ENCODE data around the gene ATP5F1D. TPM values are rescaled to one million over a fixed set of nuclear protein-coding genes. Genes with fewer than 3 reads are reported as not detected.

The ATP5F1D gene
- total and polyA plus RNA-seq, 2 donors (not counting 1 experiment from before 2014, with no cell fraction given) = 150 to 166 TPM

DNA sequence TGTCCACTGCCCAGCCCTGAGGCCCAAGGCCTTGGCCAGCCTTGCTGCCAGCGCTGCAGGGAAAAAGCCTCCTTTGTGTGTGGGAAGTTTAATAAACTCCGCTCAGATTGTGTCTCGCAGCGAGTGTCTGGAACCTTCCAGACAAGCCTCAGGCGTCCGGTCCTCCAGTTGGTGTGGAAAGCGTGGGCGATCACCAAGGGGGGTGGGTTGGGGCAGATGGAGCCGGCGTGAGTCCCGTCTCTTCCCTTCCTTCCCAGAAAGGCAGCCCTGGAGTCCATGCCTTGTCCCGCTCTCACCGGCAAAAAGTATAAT lies 31.4 kb upstream of the ATP5F1D start:
- Histone ChIP-seq H3K4me3 (ENCODE audit: control extremely low read depth in 1 of 5, extremely low read depth in 1 of 5, insufficient read depth in 1 of 5, low read depth in 2 of 5, low read length in 4 of 5) (no peak overlapping the region), H3K36me3 (replicated peaks in 1 of 2; ENCODE audit: control extremely low read depth in 1 of 2, control insufficient read depth in 1 of 2, extremely low read depth in 1 of 2, insufficient read depth in 2 of 2, low read length in 1 of 2) (peaks cover 0 to 19% of the 10 kb centered on the region in 2 experiments), H3K4me2 (replicated peaks; ENCODE audit: low read depth, low read length, poor library complexity, severe bottlenecking) (no peak overlapping the region), H3K27me3 (replicated peaks in 1 of 4; ENCODE audit: control extremely low read depth in 1 of 4, control insufficient read depth in 3 of 4, insufficient read depth in 4 of 4, low read length in 3 of 4) (no peaks in the 10 kb centered on the region), H4K20me1 (ENCODE audit: control insufficient read depth, insufficient read depth, low read length, poor library complexity, severe bottlenecking) (peaks cover 88% of the 10 kb centered on the region), H3K9me3 (ENCODE audit: control extremely low read depth in 1 of 3, control insufficient read depth in 2 of 3, insufficient read depth in 1 of 3, low read length in 2 of 3) (no peaks in the 10 kb centered on the region), H2AFZ (ENCODE audit: insufficient read depth, low read depth, low read length, poor library complexity, severe bottlenecking) (no peak overlapping the region), H3K79me2 (ENCODE audit: control insufficient read depth, insufficient read depth, low read length) (peaks cover 90% of the 10 kb centered on the region), H3K9ac (ENCODE audit: low read length) (no peak overlapping the region), H3K27ac (ENCODE audit: low read length in 2 of 2) (no peak overlapping the region), H3K4me1 (ENCODE audit: control insufficient read depth in 2 of 2, insufficient read depth in 2 of 2, low read length in 2 of 2) (peaks cover 24 to 43% of the 10 kb centered on the region in 2 donors)
- TF ChIP-seq, protein P1, sequence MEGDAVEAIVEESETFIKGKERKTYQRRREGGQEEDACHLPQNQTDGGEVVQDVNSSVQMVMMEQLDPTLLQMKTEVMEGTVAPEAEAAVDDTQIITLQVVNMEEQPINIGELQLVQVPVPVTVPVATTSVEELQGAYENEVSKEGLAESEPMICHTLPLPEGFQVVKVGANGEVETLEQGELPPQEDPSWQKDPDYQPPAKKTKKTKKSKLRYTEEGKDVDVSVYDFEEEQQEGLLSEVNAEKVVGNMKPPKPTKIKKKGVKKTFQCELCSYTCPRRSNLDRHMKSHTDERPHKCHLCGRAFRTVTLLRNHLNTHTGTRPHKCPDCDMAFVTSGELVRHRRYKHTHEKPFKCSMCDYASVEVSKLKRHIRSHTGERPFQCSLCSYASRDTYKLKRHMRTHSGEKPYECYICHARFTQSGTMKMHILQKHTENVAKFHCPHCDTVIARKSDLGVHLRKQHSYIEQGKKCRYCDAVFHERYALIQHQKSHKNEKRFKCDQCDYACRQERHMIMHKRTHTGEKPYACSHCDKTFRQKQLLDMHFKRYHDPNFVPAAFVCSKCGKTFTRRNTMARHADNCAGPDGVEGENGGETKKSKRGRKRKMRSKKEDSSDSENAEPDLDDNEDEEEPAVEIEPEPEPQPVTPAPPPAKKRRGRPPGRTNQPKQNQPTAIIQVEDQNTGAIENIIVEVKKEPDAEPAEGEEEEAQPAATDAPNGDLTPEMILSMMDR (IDR thresholded peaks at IDR 0.05) = no peak
- TF ChIP-seq EZH2 (IDR thresholded peaks at IDR 0.05; ENCODE audit: borderline replicate concordance, insufficient read depth, low read depth, low read length, poor library complexity, severe bottlenecking) = no peak
- 100% methylated on average over 10 of the region's 13 CpGs for WGBS (ENCODE audit: insufficient coverage)
- no peak overlapping the region for H3K27ac Mint-ChIP-seq
- ATAC-seq (ENCODE audit: low read depth) = no peak
- H3K4me1 Mint-ChIP-seq = peaks cover 37% of the 10 kb centered on the region
- H3K9me3 Mint-ChIP-seq (ENCODE audit: insufficient read depth) = no peaks in the 10 kb centered on the region
- DNase-seq = no peak
- intact Hi-C loops (cut with micrococcal nuclease) = no loop called here
- POLR2A ChIA-PET = interaction anchor here (0.6 kb wide), 1 partner anchor 388 kb away, joined by 4 read pairs; no protein-coding TSS in a partner anchor
- no peak overlapping the region for H3K4me3 Mint-ChIP-seq
- H3K27me3 Mint-ChIP-seq = no peaks in the 10 kb centered on the region
- CTCF ChIA-PET = interaction anchor here (0.6 to 2.1 kb wide), 2 partner anchors 32 to 97 kb away, joined by 4 to 5 read pairs; no protein-coding TSS in a partner anchor

DNA sequence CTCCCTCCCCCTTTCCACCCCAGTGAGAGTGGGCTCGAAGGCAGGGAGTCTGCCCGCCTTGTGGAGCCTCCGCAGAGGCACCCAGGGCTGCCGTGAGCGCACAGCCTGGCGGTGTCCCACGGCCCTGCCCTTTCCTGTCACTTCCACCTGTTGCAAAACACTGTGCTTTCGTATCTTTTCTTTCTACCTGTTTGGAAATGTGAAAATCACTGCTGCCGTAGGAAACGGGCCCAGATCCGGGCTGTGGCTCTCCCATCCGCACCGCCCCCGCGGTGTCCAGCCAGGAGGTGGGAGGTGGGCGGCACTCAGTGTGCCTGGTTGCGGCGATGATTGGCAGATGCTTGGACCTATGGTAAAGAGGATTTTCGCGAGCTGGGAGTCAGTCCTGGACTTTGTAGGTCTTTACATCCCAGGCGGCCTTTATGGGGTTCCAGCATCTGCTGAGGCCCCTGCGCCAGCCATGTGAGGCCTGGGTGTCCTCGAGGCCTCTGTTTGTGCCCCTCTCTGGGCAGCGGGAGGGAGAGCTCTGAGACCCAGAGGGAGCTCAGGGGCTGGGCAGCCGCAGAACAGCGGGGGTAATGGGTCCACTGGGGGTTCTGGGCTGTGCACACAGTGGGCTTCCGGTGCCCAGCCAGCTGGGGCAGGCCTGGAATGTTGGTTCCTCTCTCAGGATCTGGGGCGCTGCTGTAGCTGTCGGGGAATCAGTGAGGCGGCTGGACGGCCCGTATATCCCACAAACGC lies 29.9 kb upstream of the ATP5F1D start:
- no peaks in the 10 kb centered on the region for H3K9me3 ChIP-seq (ENCODE audit: control extremely low read depth in 1 of 3, control insufficient read depth in 2 of 3, insufficient read depth in 1 of 3, low read length in 2 of 3)
- CTCF ChIA-PET = interaction anchor here (0.6 to 2.1 kb wide), 4 partner anchors 12 to 99 kb away, joined by 3 to 5 read pairs (median 4); no protein-coding TSS in a partner anchor
- H2AFZ ChIP-seq (ENCODE audit: insufficient read depth, low read depth, low read length, poor library complexity, severe bottlenecking) = no peak overlapping the region
- no peak overlapping the region for H3K4me3 ChIP-seq (ENCODE audit: control extremely low read depth in 1 of 5, extremely low read depth in 1 of 5, insufficient read depth in 1 of 5, low read depth in 2 of 5, low read length in 4 of 5)
- Mint-ChIP-seq H3K27me3 (no peaks in the 10 kb centered on the region), H3K4me3 (peak overlapping the region; percentile 37), H3K27ac (no peak overlapping the region), H3K9me3 (ENCODE audit: insufficient read depth) (no peaks in the 10 kb centered on the region), H3K4me1 (peaks cover 35% of the 10 kb centered on the region)
- no peak for ATAC-seq (ENCODE audit: low read depth)
- intact Hi-C loops (cut with micrococcal nuclease) = no loop called here
- TF ChIP-seq, protein P1 (IDR thresholded peaks at IDR 0.05) = no peak
- no peak for TF ChIP-seq EZH2 (IDR thresholded peaks at IDR 0.05; ENCODE audit: borderline replicate concordance, insufficient read depth, low read depth, low read length, poor library complexity, severe bottlenecking)
- no peak overlapping the region for H3K9ac ChIP-seq (ENCODE audit: low read length)
- H3K4me2 ChIP-seq (replicated peaks; ENCODE audit: low read depth, low read length, poor library complexity, severe bottlenecking) = no peak overlapping the region
- no peaks in the 10 kb centered on the region for H3K27me3 ChIP-seq (replicated peaks in 1 of 4; ENCODE audit: control extremely low read depth in 1 of 4, control insufficient read depth in 3 of 4, insufficient read depth in 4 of 4, low read length in 3 of 4)
- peaks cover 24 to 39% of the 10 kb centered on the region in 2 donors for H3K4me1 ChIP-seq (ENCODE audit: control insufficient read depth in 2 of 2, insufficient read depth in 2 of 2, low read length in 2 of 2)
- no peak overlapping the region for H3K27ac ChIP-seq (ENCODE audit: low read length in 2 of 2)
- WGBS (ENCODE audit: insufficient coverage) = 95% methylated on average over 29 of the region's 33 CpGs
- peaks cover 97% of the 10 kb centered on the region for H4K20me1 ChIP-seq (ENCODE audit: control insufficient read depth, insufficient read depth, low read length, poor library complexity, severe bottlenecking)
- DNase-seq = no peak
- peaks cover 0 to 19% of the 10 kb centered on the region in 2 experiments for H3K36me3 ChIP-seq (replicated peaks in 1 of 2; ENCODE audit: control extremely low read depth in 1 of 2, control insufficient read depth in 1 of 2, extremely low read depth in 1 of 2, insufficient read depth in 2 of 2, low read length in 1 of 2)
- H3K79me2 ChIP-seq (ENCODE audit: control insufficient read depth, insufficient read depth, low read length) = peaks cover 98% of the 10 kb centered on the region
- POLR2A ChIA-PET = interaction anchor here (0.6 kb wide), 1 partner anchor 353 kb away, joined by 4 read pairs; no protein-coding TSS in a partner anchor
